Testis (tissue), 2 donors: Measurements from ENCODE around the gene RGMA.

Experiments used
- POLR2A ChIP-seq: fragments of 450-650 bp; IDR thresholded peaks from one replicate; pipeline ENCODE4 v1.6.1; 2017; ENCODE audit warnings: antibody characterized with exemption, mild to moderate bottlenecking, moderate library complexity
- TF ChIP-seq, protein P1 (sequence below), 3 experiments: fragments of 450-650 bp in 2 of 3; fragments of 200-600 bp in 1 of 3; sonication (generic) in 1 of 3; IDR thresholded peaks; one replicate each; pipeline ENCODE4 v1.5.1; 2016 to 2019; ENCODE audit warnings: antibody characterized with exemption in 3 of 3, mild to moderate bottlenecking in 2 of 3, moderate library complexity in 1 of 3

DNA sequence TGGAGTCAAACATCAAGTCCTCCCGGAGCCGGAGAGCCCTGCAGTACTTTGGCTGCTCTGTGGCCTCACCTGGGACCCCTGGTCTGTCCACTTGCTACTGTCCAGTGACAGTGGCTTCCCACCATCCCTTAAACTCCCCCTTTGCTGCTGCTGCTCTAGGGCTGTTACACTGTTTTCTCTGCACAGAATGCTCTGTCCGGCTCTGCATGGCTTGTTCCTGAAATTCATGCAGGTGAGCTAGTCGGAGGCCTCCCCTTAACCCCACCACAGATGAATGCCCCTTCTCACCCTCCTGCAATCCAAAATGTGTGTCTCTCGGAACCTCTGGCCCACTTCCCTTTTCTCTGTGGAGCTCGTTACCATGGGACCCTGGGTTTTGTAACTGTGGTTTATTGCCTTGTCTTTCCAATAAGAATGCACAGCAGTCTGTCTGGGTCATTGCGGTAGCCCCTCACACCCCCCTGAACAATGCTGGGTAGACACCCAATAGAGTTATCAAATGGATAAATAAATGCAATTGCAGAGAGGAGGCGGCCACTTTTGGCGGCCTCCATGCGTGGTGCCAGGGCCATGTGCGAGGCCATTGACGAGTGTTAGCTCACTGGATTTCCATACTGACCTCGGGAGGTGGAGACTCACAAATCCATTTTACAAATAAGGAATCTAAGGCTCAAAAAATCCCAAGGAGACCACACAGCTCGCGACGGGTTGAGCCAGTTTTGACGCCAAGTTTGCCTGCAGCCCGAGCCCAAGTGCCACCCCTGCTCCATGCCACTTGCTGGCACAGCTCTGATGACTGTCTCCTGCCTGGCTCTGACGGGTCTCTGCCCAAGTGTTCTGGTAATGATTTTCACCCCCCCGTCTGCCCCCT lies 48.5 kb downstream of the RGMA start:
- TF ChIP-seq, protein P1, sequence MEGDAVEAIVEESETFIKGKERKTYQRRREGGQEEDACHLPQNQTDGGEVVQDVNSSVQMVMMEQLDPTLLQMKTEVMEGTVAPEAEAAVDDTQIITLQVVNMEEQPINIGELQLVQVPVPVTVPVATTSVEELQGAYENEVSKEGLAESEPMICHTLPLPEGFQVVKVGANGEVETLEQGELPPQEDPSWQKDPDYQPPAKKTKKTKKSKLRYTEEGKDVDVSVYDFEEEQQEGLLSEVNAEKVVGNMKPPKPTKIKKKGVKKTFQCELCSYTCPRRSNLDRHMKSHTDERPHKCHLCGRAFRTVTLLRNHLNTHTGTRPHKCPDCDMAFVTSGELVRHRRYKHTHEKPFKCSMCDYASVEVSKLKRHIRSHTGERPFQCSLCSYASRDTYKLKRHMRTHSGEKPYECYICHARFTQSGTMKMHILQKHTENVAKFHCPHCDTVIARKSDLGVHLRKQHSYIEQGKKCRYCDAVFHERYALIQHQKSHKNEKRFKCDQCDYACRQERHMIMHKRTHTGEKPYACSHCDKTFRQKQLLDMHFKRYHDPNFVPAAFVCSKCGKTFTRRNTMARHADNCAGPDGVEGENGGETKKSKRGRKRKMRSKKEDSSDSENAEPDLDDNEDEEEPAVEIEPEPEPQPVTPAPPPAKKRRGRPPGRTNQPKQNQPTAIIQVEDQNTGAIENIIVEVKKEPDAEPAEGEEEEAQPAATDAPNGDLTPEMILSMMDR (IDR thresholded peaks at IDR 0.05), result no peak
- TF ChIP-seq POLR2A, result no peak
